NCI-H69 (cell line): ENCODE results near the gene GUCA1A.
"Not testable (repeated sequence)": the region's sequence is repeated elsewhere in the genome, so short reads cannot be mapped to it uniquely, and the experiment has no call there.

Source experiments
- DNase-seq: peaks from one replicate; lab custom pipeline; 2025; lab: John Stamatoyannopoulos, UW

GUCA1A gene

DNA sequence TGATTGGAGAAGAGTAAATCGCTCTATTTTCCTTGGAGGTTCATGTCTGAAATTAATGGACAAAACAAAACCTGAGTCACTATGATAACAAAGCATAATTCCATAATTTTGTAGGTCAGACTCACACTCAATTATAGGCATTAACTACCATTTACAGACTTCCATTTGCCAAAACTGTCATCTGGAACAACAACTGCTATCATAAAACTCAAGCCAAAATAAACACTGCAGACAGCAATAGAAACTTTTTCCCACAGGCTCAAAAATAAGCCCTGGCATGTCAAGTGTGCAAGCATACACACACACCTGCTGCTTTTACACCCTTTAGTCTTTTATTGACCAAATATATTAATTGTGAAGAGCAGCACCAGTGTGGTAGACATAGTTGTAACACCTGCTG is 37.4 kb downstream of the GUCA1A start:
- peak; percentile 99 for DNase-seq

DNA sequence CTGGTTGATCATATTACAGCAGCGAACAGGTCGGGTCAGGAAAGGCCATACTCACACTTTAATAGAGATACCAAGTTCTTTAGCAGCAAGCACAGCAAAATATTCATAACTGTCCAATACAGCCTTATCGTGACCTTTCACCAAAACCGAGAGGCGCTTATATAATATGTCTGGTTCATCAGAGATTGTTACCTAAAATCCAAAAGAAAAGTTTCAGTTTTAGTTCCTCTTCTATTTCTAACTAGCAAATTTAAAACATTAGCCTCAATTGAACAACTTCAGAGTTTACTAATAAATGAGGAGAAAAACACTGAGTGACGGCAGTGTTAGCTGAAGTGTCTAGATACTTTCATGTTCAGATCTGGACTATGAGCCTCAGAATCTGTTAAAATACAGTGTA is 38.6 kb downstream of the GUCA1A start:
- DNase-seq = peak; percentile 35

DNA sequence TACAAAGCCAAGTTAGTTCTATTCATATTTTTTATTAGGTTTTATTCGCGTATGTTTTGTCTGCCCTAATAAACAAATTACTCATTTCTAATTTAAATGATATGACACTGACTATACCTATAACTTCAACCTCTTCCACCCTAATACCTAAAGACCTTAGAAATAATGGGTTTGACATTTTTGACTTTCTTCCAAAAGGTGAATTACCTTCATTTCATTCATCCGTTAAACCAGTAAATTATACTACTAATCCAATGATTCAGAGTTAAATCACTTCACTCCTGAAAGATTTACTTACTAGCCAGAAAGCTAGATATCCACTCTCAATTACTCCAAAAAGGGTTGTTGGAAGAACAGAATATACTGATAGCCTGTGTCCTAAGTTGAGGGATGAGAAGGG is 39.3 kb downstream of the GUCA1A start:
- DNase-seq = peak; percentile 43

DNA sequence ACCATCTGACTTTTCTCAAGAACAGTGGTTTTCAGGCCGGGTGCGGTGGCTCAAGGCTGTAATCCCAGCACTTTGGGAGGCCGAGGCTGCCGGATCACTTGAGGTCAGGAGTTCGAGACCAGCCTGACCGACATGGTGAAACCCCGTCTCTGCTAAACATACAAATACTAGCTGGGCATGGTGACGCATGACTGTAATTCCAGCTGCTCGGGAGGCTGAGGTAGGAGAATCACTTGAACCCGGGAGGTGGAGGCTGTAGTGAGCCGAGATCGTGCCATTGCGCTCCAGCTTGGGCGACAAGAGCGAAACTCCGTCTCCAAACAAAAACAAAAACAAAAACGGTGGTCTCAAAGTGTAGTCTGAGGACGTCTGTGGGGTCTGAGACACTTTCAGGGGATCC is 43.3 kb downstream of the GUCA1A start:
- DNase-seq = not testable (repeated sequence)

DNA sequence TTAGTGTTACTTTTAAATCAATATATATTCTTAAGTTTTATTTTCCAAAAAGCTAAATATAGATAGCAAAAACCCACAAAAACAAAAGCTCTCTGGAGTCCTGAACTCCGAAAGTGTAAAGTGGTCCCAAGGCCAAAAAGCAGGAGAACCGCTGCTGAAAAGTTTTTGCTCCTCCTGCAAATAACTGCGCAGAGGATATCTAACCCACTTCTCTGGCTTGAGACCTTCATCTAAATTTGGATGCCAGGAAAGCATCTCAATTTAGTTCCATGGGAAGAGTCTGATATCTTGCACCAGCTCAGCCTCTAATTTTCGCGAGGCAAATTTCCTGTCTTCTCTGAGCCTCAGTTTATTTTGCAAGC is 44.0 kb downstream of the GUCA1A start:
- peak; percentile 57 for DNase-seq

DNA sequence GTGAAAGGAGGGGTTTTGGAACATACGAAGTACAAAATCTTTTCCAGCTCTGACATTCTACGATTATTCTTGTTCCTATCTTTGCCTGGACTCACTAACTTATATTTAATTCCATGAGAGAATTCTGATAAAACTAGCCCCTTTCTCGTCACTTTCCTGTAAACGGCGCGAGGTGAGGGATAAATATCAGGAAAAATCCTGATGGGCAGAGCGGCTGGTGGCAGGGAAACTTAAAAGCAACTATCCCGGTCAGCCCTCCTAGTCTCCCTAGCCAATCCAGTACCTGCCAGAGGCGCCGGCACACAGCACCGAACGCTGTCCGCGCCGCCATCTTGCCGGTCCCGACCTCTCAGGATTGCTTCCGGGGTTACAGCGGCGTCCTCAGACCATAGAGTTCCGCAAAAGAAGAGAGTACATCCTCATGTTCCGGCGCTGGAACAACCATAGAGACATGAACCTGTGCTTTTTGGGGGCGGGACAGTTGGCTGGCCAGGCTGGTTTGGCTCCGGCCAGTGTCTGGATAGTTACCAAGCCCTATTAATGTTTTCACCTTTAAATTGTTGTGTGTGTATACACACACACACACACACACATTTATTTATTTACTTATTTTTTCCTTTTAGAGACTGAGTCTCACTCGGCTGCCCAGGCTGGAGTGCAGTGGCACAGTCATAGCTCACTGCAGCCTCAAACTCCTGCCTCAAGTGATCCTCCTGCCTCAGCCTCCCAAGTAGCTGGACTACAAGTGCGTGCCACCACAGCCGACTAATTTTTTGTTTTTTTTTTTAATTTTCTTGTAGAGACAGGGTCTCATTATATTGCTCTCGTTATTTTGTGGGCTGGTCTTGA is 44.6 kb downstream of the GUCA1A start, which contains the start of gene MRPS10:
Gene MRPS10 (minus strand): TSS at position 343 of the 849 bp plus-strand sequence. CDS start 12 bp downstream, at position 331.
- DNase-seq = peak; percentile 99

DNA sequence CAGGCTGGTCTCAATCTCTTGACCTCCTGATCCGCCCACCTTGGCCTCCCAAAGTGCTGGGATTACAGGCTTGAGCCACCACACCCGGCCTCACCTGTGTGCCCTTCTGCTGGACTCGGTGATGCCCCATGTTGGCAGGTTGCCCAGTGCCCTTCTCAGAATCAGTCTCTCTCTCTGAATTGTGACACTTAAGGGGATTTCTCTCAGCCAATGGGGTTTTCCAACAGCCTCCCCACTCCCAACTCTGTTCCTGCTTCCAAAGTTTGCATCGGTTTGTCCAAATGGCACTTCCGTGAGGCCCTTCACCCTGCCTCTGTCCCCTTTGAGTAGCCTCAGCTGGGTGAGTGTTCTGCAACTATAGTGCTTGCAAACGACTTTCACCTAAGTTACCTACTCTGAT is 47.6 kb downstream of the GUCA1A start:
- DNase-seq = no peak

- DNase-seq = no peak
Observed at GRCh38 chr6:42221546-42221945, 48.4 kb downstream of the GUCA1A start.

- DNase-seq = peak; percentile 27
Observed at GRCh38 chr6:42222448-42222847, 49.3 kb downstream of the GUCA1A start.

GRCh38 chr6:42224222-42225028 is 51.3 kb downstream of the GUCA1A start:
- DNase-seq = peak; percentile 61

DNA sequence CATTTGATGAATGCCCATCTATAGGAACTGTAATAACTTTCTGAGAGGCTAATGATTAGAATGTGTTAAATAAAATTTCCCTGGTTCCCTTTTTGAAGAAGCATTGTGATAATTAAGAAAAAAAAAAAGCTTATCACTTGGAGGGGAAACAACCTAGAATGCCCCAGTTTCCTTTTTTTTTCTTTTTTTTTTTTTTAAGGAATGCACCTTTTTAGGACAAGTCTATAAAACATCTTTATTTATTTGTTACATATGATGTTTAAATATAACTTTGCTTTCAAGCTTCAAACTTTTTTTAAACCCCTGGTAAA is 51.8 kb downstream of the GUCA1A start:
- DNase-seq = no peak

DNA sequence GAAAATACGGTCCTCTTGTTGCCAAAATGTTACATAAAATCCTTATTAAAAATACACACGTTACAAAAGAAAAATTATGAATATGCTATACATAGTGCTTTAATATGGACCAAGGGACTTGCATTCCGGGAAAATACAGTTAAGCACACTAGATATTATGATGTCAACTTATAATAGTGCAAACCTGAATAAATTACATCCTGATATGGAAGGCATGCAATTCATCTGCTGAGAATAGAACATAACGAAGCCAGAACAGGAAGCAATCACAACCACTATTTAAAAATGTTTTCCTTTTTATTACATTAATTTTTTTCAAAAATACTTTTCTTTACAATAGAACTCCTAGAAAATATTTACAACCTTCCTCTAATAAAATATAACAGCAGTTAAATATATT is 52.3 kb downstream of the GUCA1A start:
- no peak for DNase-seq

GRCh38 chr6:42226161-42226611 is 53.0 kb downstream of the GUCA1A start:
- peak; percentile 61 for DNase-seq

DNA sequence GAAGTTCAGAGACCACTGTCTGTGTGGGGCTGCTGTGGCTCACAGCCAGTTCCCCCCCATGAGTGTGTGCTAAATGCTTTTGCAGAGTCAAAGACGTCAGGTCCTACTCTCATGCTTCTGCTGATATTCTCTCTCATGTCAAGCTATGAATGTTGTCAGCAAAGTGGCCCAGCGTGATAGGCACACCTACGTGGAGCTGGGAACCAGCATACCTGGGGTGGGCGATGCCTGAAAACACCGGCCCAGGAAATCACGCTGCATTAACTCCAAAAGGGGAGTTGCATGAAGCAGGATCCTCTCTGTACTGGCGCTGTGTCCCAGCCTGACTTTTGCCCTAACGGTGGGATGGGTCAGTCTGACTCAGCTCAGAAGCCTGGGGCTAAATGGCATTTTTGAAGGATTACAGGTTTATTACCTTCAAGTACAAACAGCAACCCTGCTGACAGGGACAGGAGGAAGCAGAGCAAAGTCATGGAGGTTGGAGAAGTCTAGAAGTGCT is 53.5 kb downstream of the GUCA1A start:
- DNase-seq = peak; percentile 97

- peak; percentile 73 for DNase-seq
Observed at GRCh38 chr6:42227173-42227850, 54.1 kb downstream of the GUCA1A start.

DNA sequence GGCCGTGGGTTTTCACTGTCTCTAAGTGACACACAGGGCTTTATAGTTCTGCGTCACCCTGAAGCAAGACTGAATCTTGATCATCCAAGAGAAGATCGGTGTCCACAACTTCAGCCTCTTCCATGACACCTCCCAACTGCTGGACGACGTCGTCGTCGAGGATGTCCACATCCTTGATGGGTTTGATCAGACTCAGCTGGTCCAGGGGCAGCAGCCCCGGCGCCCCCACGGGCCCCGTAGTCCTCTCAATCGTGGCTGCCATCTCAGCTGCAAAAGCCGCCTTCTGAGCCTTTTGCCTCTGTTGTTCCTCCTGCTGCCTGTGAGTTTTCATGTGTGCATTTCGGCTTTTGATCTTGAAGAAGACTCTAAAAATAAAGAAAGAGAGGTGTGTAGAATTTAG is 55.1 kb downstream of the GUCA1A start:
- DNase-seq = no peak
